SK-N-SH treated with all-trans-retinoic acid at 6 μM for 48 hours (cell line): ENCODE results near the gene TRIM56.
A peak's percentile ranks its signal among the peaks of the same experiment; 100 is the strongest.
"Not testable (repeated sequence)": the region's sequence is repeated elsewhere in the genome, so short reads cannot be mapped to it uniquely, and the experiment has no call there.

Experiments
- ATAC-seq: fragments of 200-7000 bp; cut with Tn5 transposase; 3 replicates; pipeline ENCODE4 v1.9.1; 2020; ENCODE audit warnings: mild to moderate bottlenecking, moderate library complexity
- ARNTL ChIP-seq: fragments of 450-650 bp; formaldehyde crosslinking; IDR thresholded peaks from 2 replicates; pipeline ENCODE4 v1.5.0; 2020; ENCODE audit warnings: low read depth, mild to moderate bottlenecking, moderate library complexity, borderline replicate concordance
- BACH2 ChIP-seq: fragments of 250-450 bp; sonication (Bioruptor Pico); IDR thresholded peaks from 2 replicates; pipeline ENCODE4 v1.9.0; 2021; ENCODE audit warnings: mild to moderate bottlenecking, borderline replicate concordance
- CSDC2 ChIP-seq: fragments of 250-450 bp; sonication (Bioruptor Pico); IDR thresholded peaks from 2 replicates; pipeline ENCODE4 v1.5.0; 2020; ENCODE audit warnings: mild to moderate bottlenecking, moderate library complexity
- ESRRG ChIP-seq: fragments of 250-450 bp; sonication (Bioruptor Pico); IDR thresholded peaks from 2 replicates; pipeline ENCODE4 v1.6.1; 2021; ENCODE audit warnings: mild to moderate bottlenecking
- ISL1 ChIP-seq: fragments of 250-450 bp; sonication (Bioruptor Pico); IDR thresholded peaks from 2 replicates; pipeline ENCODE4 v2.1.2; 2022; ENCODE audit warnings: mild to moderate bottlenecking, moderate library complexity
- OSR1 ChIP-seq: fragments of 250-450 bp; sonication (Bioruptor Pico); IDR thresholded peaks from 2 replicates; pipeline ENCODE4 v1.8.0; 2022; ENCODE audit warnings: moderate library complexity, mild to moderate bottlenecking, inconsistent platforms
- POU6F1 ChIP-seq: fragments of 250-450 bp; sonication (Bioruptor Pico); IDR thresholded peaks from 2 replicates; pipeline ENCODE4 v1.8.0; 2021; ENCODE audit warnings: low read depth, mild to moderate bottlenecking, moderate library complexity, borderline replicate concordance
- PPARA ChIP-seq: fragments of 250-450 bp; sonication (Bioruptor Pico); IDR thresholded peaks from 2 replicates; pipeline ENCODE4 v1.5.0; 2020; ENCODE audit warnings: mild to moderate bottlenecking, borderline replicate concordance
- RARB ChIP-seq: fragments of 250-450 bp; sonication (Bioruptor Pico); IDR thresholded peaks from 2 replicates; pipeline ENCODE4 v1.8.0; 2021; ENCODE audit warnings: mild to moderate bottlenecking, moderate library complexity
- SNAI2 ChIP-seq: fragments of 250-450 bp; sonication (Bioruptor Pico); IDR thresholded peaks from 2 replicates; pipeline ENCODE4 v1.5.0; 2020; ENCODE audit warnings: mild to moderate bottlenecking, moderate library complexity
- TCF4 ChIP-seq: fragments of 250-450 bp; sonication (Bioruptor Pico); IDR thresholded peaks from 2 replicates; pipeline ENCODE4 v1.8.0; 2021; ENCODE audit warnings: mild to moderate bottlenecking, moderate library complexity, borderline replicate concordance
- TOX ChIP-seq: fragments of 250-450 bp; sonication (Bioruptor Pico); IDR thresholded peaks from 2 replicates; pipeline ENCODE4 v1.8.0; 2021; ENCODE audit warnings: mild to moderate bottlenecking, moderate library complexity, borderline replicate concordance
- ZC3H10 ChIP-seq: fragments of 250-450 bp; sonication (Bioruptor Pico); IDR thresholded peaks from 2 replicates; pipeline ENCODE4 v1.5.1; 2021; ENCODE audit warnings: mild to moderate bottlenecking, moderate library complexity
- ZFP3 ChIP-seq: fragments of 250-450 bp; sonication (Bioruptor Pico); IDR thresholded peaks from 2 replicates; pipeline ENCODE4 v1.5.0; 2020; ENCODE audit warnings: mild to moderate bottlenecking, moderate library complexity
- ZFP30 ChIP-seq: fragments of 450-650 bp; formaldehyde crosslinking; IDR thresholded peaks from 2 replicates; pipeline ENCODE4 v1.5.0; 2022; ENCODE audit warnings: mild to moderate bottlenecking, moderate library complexity
- ZNF565 ChIP-seq: fragments of 450-650 bp; formaldehyde crosslinking; conservative IDR thresholded peaks from 2 replicates; pipeline ENCODE4 v1.5.0; 2020; ENCODE audit warnings: low read depth, mild to moderate bottlenecking, moderate library complexity
- ZNF70 ChIP-seq: fragments of 450-650 bp; formaldehyde crosslinking; IDR thresholded peaks from 2 replicates; pipeline ENCODE4 v1.5.0; 2020; ENCODE audit warnings: mild to moderate bottlenecking, moderate library complexity
- TF ChIP-seq, protein P1 (sequence below): fragments of 250-450 bp; sonication (Bioruptor Pico); IDR thresholded peaks from 2 replicates; pipeline ENCODE4 v1.5.1; 2021; ENCODE audit warnings: mild to moderate bottlenecking, moderate library complexity
- TF ChIP-seq, protein P2 (sequence below): fragments of 250-450 bp; sonication (Bioruptor Pico); IDR thresholded peaks from 2 replicates; pipeline ENCODE4 v1.8.0; 2020; ENCODE audit warnings: mild to moderate bottlenecking, moderate library complexity, borderline replicate concordance
- TF ChIP-seq, protein P3 (sequence below): fragments of 250-450 bp; sonication (Bioruptor Pico); IDR thresholded peaks from 2 replicates; pipeline ENCODE4 v1.5.0; 2020; ENCODE audit warnings: mild to moderate bottlenecking, moderate library complexity

TRIM56 gene

GRCh38 chr7:101116898-101117297 is 31.6 kb downstream of the TRIM56 start (continued):
- TF ChIP-seq OSR1 (CRISPR knock-in tag) = no peak
- TF ChIP-seq, protein P1, sequence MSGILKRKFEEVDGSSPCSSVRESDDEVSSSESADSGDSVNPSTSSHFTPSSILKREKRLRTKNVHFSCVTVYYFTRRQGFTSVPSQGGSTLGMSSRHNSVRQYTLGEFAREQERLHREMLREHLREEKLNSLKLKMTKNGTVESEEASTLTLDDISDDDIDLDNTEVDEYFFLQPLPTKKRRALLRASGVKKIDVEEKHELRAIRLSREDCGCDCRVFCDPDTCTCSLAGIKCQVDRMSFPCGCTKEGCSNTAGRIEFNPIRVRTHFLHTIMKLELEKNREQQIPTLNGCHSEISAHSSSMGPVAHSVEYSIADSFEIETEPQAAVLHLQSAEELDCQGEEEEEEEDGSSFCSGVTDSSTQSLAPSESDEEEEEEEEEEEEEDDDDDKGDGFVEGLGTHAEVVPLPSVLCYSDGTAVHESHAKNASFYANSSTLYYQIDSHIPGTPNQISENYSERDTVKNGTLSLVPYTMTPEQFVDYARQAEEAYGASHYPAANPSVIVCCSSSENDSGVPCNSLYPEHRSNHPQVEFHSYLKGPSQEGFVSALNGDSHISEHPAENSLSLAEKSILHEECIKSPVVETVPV (CRISPR knock-in tag) = no peak
- TF ChIP-seq ZNF70 (CRISPR knock-in tag) = no peak
- no peak for TF ChIP-seq CSDC2

DNA sequence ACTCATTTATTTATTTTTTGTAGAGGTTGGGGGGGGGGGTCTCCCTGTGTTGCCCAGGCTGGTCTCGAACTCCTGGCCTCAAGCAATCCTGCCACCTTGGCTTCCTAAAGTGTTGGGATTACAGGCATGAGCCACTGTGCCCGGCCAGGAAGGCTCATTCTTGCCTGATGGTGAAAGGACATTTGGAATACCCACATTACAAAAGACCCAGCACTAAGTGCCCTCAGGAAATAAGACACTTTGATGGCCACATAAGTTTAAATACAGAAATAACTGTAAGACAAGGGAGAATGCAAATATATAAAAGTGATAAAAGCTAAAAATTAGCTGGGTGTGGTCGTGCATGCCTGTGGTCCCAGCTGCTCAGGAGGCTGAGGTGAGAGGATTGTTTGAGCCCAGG is 33.6 kb downstream of the TRIM56 start:
- TF ChIP-seq, protein P2, sequence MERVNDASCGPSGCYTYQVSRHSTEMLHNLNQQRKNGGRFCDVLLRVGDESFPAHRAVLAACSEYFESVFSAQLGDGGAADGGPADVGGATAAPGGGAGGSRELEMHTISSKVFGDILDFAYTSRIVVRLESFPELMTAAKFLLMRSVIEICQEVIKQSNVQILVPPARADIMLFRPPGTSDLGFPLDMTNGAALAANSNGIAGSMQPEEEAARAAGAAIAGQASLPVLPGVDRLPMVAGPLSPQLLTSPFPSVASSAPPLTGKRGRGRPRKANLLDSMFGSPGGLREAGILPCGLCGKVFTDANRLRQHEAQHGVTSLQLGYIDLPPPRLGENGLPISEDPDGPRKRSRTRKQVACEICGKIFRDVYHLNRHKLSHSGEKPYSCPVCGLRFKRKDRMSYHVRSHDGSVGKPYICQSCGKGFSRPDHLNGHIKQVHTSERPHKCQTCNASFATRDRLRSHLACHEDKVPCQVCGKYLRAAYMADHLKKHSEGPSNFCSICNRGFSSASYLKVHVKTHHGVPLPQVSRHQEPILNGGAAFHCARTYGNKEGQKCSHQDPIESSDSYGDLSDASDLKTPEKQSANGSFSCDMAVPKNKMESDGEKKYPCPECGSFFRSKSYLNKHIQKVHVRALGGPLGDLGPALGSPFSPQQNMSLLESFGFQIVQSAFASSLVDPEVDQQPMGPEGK = no peak
- TF ChIP-seq ZC3H10 (CRISPR knock-in tag) = no peak
- TF ChIP-seq POU6F1 (CRISPR knock-in tag) = no peak
- no peak for TF ChIP-seq BACH2
- TF ChIP-seq SNAI2 (CRISPR knock-in tag) = no peak
- TF ChIP-seq OSR1 (CRISPR knock-in tag) = no peak
- no peak for TF ChIP-seq ZNF565 (CRISPR knock-in tag)
- TF ChIP-seq TCF4 = no peak
- TF ChIP-seq ISL1 (CRISPR knock-in tag) = no peak
- ATAC-seq = no peak

DNA sequence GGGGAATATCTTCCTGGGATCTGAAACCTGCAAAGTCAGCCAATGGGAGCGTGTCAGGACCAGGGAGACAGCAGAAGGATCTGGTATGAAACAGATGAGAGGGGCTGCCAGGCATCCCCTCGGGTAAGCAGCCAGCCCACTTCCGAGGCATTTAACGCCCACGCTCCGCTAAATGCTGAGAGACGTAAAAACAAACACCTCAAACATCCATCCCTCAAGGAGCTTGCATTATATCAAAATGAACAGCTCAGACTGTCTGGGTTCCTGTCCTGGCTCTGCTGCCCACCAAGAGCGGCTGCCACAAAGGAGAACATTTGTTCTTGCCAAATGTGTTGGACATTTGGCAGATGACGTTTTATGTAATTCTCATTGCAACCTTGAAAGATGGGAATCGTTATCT is 34.6 kb downstream of the TRIM56 start:
- TF ChIP-seq ISL1 (CRISPR knock-in tag) = peak; percentile 34; the same call in 1 of the 2 replicates
- no peak for TF ChIP-seq ZC3H10 (CRISPR knock-in tag)
- TF ChIP-seq ZFP3 (CRISPR knock-in tag) = no peak
- TF ChIP-seq POU6F1 (CRISPR knock-in tag) = no peak
- TF ChIP-seq PPARA = no peak
- TF ChIP-seq, protein P3, sequence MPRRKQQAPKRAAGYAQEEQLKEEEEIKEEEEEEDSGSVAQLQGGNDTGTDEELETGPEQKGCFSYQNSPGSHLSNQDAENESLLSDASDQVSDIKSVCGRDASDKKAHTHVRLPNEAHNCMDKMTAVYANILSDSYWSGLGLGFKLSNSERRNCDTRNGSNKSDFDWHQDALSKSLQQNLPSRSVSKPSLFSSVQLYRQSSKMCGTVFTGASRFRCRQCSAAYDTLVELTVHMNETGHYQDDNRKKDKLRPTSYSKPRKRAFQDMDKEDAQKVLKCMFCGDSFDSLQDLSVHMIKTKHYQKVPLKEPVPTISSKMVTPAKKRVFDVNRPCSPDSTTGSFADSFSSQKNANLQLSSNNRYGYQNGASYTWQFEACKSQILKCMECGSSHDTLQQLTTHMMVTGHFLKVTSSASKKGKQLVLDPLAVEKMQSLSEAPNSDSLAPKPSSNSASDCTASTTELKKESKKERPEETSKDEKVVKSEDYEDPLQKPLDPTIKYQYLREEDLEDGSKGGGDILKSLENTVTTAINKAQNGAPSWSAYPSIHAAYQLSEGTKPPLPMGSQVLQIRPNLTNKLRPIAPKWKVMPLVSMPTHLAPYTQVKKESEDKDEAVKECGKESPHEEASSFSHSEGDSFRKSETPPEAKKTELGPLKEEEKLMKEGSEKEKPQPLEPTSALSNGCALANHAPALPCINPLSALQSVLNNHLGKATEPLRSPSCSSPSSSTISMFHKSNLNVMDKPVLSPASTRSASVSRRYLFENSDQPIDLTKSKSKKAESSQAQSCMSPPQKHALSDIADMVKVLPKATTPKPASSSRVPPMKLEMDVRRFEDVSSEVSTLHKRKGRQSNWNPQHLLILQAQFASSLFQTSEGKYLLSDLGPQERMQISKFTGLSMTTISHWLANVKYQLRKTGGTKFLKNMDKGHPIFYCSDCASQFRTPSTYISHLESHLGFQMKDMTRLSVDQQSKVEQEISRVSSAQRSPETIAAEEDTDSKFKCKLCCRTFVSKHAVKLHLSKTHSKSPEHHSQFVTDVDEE = no peak
- TF ChIP-seq ZNF565 (CRISPR knock-in tag) = no peak
- no peak for TF ChIP-seq ZFP30 (CRISPR knock-in tag)
- no peak for TF ChIP-seq CSDC2
- peak; percentile 44; the same call in 1 of the 2 replicates for TF ChIP-seq SNAI2 (CRISPR knock-in tag)
- no peak for TF ChIP-seq ESRRG (CRISPR knock-in tag)
- no peak for TF ChIP-seq ARNTL (CRISPR knock-in tag)
- no peak for TF ChIP-seq RARB (CRISPR knock-in tag)
- ATAC-seq = no peak

DNA sequence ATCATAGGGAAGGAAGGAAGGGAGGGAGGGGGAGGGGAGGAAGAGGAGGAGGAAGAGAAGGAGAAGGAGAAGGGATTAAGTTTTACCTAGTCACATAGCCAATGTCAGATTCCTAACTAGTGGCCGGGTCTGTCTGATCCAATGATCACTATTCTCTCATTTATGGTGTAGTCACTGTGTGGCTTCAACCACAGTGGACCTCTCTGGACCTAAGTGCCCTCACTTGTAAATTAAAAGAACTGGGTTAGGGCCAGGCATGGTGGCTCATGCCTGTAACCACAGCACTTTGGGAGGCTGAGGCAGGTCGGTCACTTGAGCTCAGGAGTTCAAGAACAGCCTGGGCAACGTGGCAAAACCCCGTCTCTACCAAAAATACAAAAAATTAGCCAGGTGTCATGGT is 35.0 kb downstream of the TRIM56 start:
- TF ChIP-seq ARNTL (CRISPR knock-in tag) (no peak), TOX (CRISPR knock-in tag) (no peak), SNAI2 (CRISPR knock-in tag) (no peak), ESRRG (CRISPR knock-in tag) (no peak), ZNF565 (CRISPR knock-in tag) (no peak), BACH2 (no peak), CSDC2 (no peak)
- TF ChIP-seq, protein P1 (CRISPR knock-in tag) = no peak
- TF ChIP-seq, all 23 proteins: peak for 0
- ATAC-seq = no peak

GRCh38 chr7:101121631-101121990 is 36.3 kb downstream of the TRIM56 start:
- ATAC-seq = not testable (repeated sequence)
